H1 (cell line): ENCODE data around the gene STK36.

Experiments used
- CTCF ChIP-seq, 3 experiments: IDR thresholded peaks; 1 replicate in 2 of 3; 2 replicates in 1 of 3; pipeline versions ENCODE4 v1.5.1 to v1.6.1; 2011; ENCODE audit warnings: low read length in 3 of 3, mild to moderate bottlenecking in 3 of 3, inconsistent platforms in 2 of 3, low read depth in 1 of 3, moderate library complexity in 1 of 3; ENCODE audit not compliant: insufficient read depth in 1 of 3; ENCODE audit errors: control extremely low read depth in 1 of 3
- EP300 ChIP-seq, 2 experiments: IDR thresholded peaks; 1 replicate in 1 of 2; 2 replicates in 1 of 2; pipeline ENCODE4 v1.6.1; 2011 to 2012; ENCODE audit warnings: low read depth in 2 of 2, low read length in 2 of 2, mild to moderate bottlenecking in 2 of 2, borderline replicate concordance in 1 of 2, inconsistent platforms in 1 of 2, moderate library complexity in 1 of 2
- FOSL1 ChIP-seq: IDR thresholded peaks from 2 replicates; pipeline ENCODE4 v1.6.1; 2011; ENCODE audit warnings: mild to moderate bottlenecking, low read depth, low read length, moderate library complexity; ENCODE audit not compliant: insufficient read depth
- KDM1A ChIP-seq: fragments of 200-600, 300-600 bp; sonication (generic); IDR thresholded peaks from 2 replicates; pipeline ENCODE4 v1.7.1; 2016; ENCODE audit warnings: mild to moderate bottlenecking, low read length, borderline replicate concordance
- NRF1 ChIP-seq: IDR thresholded peaks from 2 replicates; pipeline ENCODE4 v1.6.1; 2011; ENCODE audit warnings: mild to moderate bottlenecking, low read depth, low read length, improper control_type of control experiment
- RFX5 ChIP-seq: IDR thresholded peaks from 2 replicates; pipeline ENCODE4 v1.6.1; 2011; ENCODE audit warnings: low read depth, low read length, improper control_type of control experiment, borderline replicate concordance

DNA sequence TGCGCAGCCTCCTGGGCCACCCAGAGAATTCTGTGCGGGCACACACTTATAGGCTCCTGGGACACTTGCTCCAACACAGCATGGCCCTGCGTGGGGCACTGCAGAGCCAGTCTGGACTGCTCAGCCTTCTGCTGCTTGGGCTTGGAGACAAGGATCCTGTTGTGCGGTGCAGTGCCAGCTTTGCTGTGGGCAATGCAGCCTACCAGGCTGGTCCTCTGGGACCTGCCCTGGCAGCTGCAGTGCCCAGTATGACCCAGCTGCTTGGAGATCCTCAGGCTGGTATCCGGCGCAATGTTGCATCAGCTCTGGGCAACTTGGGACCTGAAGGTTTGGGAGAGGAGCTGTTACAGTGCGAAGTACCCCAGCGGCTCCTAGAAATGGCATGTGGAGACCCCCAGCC lies 27.0 kb downstream of the STK36 start:
- TF ChIP-seq KDM1A: no peak
- no peak for TF ChIP-seq CTCF (IDR thresholded peaks at IDR 0.05; ENCODE audit: control extremely low read depth in 1 of 3, insufficient read depth in 1 of 3, low read depth in 1 of 3, low read length in 3 of 3)
- TF ChIP-seq FOSL1: no peak
- no peak for TF ChIP-seq NRF1
- TF ChIP-seq EP300 (IDR thresholded peaks at IDR 0.05; ENCODE audit: borderline replicate concordance in 1 of 2, low read depth in 2 of 2, low read length in 2 of 2): no peak
- TF ChIP-seq RFX5: no peak
